Astrocyte (in vitro differentiated cells and primary cell): ENCODE data around the gene TMEM123.

Experiments used
- CTCF ChIP-seq: IDR thresholded peaks from 2 replicates; pipeline ENCODE4 v1.5.1; 2011; ENCODE audit warnings: low read depth, mild to moderate bottlenecking, inconsistent platforms, low read length, moderate library complexity; ENCODE audit not compliant: insufficient read depth
- EZH2 ChIP-seq: IDR thresholded peaks from 2 replicates; pipeline ENCODE4 v1.6.1; 2012; ENCODE audit warnings: mild to moderate bottlenecking, low read length, inconsistent platforms; ENCODE audit not compliant: insufficient read depth

DNA sequence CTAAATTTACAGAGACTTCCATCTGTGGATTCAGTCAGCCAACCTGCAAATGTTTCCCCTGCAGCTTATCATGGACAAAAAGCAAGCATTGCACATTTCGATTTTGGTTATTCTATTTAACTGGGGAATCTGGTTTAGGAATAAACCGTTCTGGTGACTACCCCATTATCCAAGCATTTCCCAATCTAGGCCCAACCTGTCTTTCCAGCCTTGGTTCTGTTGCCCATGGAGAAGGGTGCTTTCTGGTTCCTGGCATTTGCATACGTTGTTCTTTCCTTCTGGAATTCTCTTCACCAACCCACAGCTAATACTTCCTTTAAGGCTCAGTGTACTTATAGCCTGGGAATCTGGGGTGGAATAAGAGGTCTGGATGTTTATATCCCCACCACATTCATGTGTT lies 1.4 kb upstream of the TMEM123 start:
- TF ChIP-seq CTCF (no peak), EZH2 (no peak)
